Left lung (tissue), 10 donors: Measurements from ENCODE around the gene IMMP2L. TPM values are rescaled to one million over a fixed set of nuclear protein-coding genes. Genes with fewer than 3 reads are reported as not detected.

Experiments
- ATAC-seq: fragments of 200-7000 bp; cut with Tn5 transposase; one replicate; pipeline ENCODE4 v1.9.1; 2020; ENCODE audit warnings: moderate library complexity
- DNase-seq, 4 donors: peaks; one replicate each; pipeline ENCODE4 v3.0.0-alpha.2; 2013 to 2020
- H3K27ac ChIP-seq, 2 donors: fragments of 200-600 bp; sonication (generic) in 1 of 2; one replicate each; pipeline versions ENCODE4 v1.5.0 to v1.8.0; 2020 to 2021
- H3K27me3 ChIP-seq, 2 donors: fragments of 200-600 bp; sonication (generic) in 1 of 2; one replicate each; pipeline versions ENCODE4 v1.5.0 to v1.8.0; 2020 to 2021
- H3K36me3 ChIP-seq, 2 donors: fragments of 200-600 bp; sonication (generic) in 1 of 2; one replicate each; pipeline versions ENCODE4 v1.5.0 to v1.8.0; 2020 to 2021
- H3K4me1 ChIP-seq, 2 donors: fragments of 200-600 bp; one replicate each; pipeline ENCODE4 v1.8.0; 2021
- H3K4me3 ChIP-seq, 2 donors: fragments of 200-600 bp; sonication (generic) in 1 of 2; one replicate each; pipeline versions ENCODE4 v1.5.0 to v1.8.0; 2020 to 2021; ENCODE audit warnings: mild to moderate bottlenecking in 1 of 2
- H3K9me3 ChIP-seq, 2 donors: fragments of 200-600 bp; sonication (generic) in 1 of 2; one replicate each; pipeline versions ENCODE4 v1.5.0 to v1.8.0; 2020 to 2021
- intact Hi-C, 2 donors: fragments of 100-400 bp; cut with DNase I; formaldehyde crosslinking; loops; one replicate each; pipeline versions ENCODE4 v1.11.2 to v1.14.2; 2022
- polyA plus RNA-seq, 6 donors: library from polyadenylated mRNA; unstranded; fragments of 120-200 nt; gene quantifications; one replicate each; pipeline ENCODE4 v1.2.1, GENCODE V29; 2013; ENCODE audit not compliant: insufficient read length in 6 of 6
- total RNA-seq, 2 donors: library from RNA; stranded (reverse); fragmentation: NEBNext Ultra II Directional; extraction: Animal tissue kit (Norgen Biotek cat#: 25700); gene quantifications; one replicate each; pipeline ENCODE4 v1.2.1, GENCODE V29; 2021
- TF ChIP-seq, protein P1 (sequence below), 2 donors: fragments of 200-600 bp; sonication (generic) in 1 of 2; IDR thresholded peaks; one replicate each; pipeline versions ENCODE4 v1.5.0 to v1.8.0; 2021; ENCODE audit warnings: antibody characterized with exemption in 2 of 2
- donor health status: DM: no; HTN: yes; CAD: no.
- donor health status: DM: no; HTN: no; CAD: no.

Gene IMMP2L
- total and polyA plus RNA-seq, 8 donors, result 10.3 to 30.1 (median 25.7) TPM

DNA sequence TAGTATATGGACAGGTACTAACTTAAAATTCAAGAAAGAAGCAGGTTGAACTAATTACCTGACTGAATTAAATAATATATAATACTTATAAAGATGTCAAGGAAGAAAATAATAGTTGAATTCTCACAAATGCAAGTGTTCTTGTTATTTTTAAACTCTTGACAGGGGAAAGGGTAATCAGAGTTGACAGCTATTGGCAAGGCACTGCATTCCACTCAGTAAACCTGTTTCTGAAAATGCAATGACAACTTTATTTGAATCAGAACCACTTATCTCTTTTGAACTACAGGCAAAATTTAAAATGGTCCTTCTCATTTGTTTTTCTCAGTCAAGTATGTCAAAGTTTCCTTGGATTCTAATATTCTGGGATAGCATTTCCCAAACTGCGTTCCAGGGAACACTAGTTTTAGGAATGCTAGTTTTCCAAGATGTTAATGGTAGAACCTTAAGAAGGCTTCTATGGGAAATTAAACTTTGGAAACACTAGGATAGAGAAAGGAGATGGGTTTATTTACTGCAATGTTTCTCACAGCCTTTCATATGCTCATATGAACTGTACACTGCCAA, 575.1 kb downstream of the IMMP2L start:
- TF ChIP-seq, protein P1, sequence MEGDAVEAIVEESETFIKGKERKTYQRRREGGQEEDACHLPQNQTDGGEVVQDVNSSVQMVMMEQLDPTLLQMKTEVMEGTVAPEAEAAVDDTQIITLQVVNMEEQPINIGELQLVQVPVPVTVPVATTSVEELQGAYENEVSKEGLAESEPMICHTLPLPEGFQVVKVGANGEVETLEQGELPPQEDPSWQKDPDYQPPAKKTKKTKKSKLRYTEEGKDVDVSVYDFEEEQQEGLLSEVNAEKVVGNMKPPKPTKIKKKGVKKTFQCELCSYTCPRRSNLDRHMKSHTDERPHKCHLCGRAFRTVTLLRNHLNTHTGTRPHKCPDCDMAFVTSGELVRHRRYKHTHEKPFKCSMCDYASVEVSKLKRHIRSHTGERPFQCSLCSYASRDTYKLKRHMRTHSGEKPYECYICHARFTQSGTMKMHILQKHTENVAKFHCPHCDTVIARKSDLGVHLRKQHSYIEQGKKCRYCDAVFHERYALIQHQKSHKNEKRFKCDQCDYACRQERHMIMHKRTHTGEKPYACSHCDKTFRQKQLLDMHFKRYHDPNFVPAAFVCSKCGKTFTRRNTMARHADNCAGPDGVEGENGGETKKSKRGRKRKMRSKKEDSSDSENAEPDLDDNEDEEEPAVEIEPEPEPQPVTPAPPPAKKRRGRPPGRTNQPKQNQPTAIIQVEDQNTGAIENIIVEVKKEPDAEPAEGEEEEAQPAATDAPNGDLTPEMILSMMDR (IDR thresholded peaks at IDR 0.05), result no peak
- Histone ChIP-seq H3K36me3 (no peaks in the 10 kb centered on the region), H3K9me3 (no peaks in the 10 kb centered on the region), H3K4me3 (no peak overlapping the region), H3K27me3 (no peaks in the 10 kb centered on the region), H3K4me1 (no peaks in the 10 kb centered on the region), H3K27ac (no peak overlapping the region)
- intact Hi-C loops, result no loop called here
- no peak for DNase-seq
- no peak for ATAC-seq

DNA sequence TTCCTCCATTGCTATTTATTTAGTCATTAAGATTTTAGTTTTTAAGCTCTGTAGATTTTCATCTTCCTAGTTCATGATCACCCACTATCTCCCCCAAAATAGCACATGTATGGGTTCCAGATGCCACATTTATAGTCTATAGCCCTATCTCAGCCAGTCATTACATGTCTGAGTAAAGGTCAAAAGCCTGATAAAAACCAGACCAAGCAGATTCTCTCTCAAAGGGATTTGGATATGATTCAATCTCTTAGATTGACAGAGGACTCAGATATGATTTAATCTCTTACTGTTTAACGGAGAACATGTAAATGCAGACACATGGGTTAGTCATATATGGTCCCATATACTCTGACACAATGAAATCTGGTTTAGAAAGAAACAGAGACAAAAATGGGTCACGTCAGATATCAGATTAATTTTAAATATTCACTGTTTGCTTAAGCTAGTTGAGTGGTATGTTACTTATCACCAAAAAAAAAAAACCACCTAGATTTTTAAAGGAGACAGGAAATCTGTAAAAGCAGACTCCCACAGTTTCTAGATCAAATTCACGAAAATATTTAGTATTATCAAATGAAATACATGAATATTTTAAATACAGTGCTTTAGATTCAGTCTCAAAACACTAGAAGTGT, 578.4 kb downstream of the IMMP2L start:
- Histone ChIP-seq H3K27ac (no peak overlapping the region), H3K36me3 (no peaks in the 10 kb centered on the region), H3K27me3 (no peaks in the 10 kb centered on the region), H3K4me3 (no peak overlapping the region), H3K9me3 (no peaks in the 10 kb centered on the region), H3K4me1 (no peaks in the 10 kb centered on the region)
- TF ChIP-seq, protein P1 (IDR thresholded peaks at IDR 0.05), result no peak
- no peak for ATAC-seq
- DNase-seq, result no peak
- intact Hi-C loops, result no loop called here

DNA sequence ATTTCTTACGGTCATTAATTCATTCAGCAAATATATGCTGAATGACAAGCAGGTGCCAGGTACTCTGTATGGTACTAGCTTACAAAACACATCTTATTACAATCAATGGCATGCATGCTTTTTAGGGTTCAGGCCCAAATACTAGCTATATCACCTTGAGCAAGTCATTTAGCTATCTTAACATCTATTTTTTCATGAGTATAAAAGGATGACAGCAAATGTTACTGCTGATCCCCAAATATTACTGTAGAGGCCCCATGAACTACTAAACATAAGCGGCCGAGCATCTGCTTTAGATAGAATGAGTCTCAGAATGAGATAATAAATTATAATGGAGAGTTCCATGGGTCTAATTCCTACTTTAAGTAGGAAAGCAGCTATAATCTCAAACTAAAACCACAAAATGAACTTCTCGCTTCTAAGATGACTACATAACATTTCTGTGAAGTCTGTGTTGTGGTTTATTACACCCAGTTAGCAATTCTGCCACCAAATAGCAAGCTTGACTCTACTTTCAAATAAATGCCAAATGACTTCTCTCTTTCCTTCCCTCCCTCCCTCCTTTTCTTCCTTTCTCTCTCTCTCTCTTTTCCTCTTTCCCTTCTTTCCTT, 585.1 kb downstream of the IMMP2L start:
- Histone ChIP-seq H3K27ac (no peak overlapping the region), H3K36me3 (no peaks in the 10 kb centered on the region), H3K4me1 (no peaks in the 10 kb centered on the region), H3K4me3 (no peak overlapping the region), H3K27me3 (no peaks in the 10 kb centered on the region), H3K9me3 (no peaks in the 10 kb centered on the region)
- TF ChIP-seq, protein P1 (IDR thresholded peaks at IDR 0.05), result no peak
- DNase-seq (no peak), ATAC-seq (no peak)
- intact Hi-C loops, result no loop called here

DNA sequence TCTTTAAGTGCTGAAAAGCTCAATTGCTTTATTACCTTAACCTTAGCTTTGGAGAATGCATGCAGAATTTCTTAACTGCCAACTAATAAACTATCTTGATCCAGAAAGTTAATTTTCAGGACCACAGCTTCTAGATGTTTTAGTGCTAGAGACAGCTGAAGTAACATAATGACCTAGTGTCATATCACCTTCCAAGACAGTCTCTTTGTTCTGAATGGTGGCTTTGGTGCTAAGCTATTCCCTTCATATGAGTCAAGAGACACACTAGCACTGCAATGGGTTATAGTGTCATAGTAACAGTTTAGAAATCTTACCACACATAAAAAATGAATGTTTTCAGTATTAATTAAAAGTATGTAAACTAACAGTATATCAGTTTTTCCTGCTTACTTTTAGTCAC, 586.8 kb downstream of the IMMP2L start:
- TF ChIP-seq, protein P1 (IDR thresholded peaks at IDR 0.05), result no peak
- H3K27me3 ChIP-seq, result no peaks in the 10 kb centered on the region
- H3K4me1 ChIP-seq, result no peaks in the 10 kb centered on the region
- intact Hi-C loops, result no loop called here
- ATAC-seq (no peak), DNase-seq (no peak)
- no peaks in the 10 kb centered on the region for H3K36me3 ChIP-seq
- H3K9me3 ChIP-seq, result no peaks in the 10 kb centered on the region
- H3K4me3 ChIP-seq, result no peak overlapping the region
- H3K27ac ChIP-seq, result no peak overlapping the region

DNA sequence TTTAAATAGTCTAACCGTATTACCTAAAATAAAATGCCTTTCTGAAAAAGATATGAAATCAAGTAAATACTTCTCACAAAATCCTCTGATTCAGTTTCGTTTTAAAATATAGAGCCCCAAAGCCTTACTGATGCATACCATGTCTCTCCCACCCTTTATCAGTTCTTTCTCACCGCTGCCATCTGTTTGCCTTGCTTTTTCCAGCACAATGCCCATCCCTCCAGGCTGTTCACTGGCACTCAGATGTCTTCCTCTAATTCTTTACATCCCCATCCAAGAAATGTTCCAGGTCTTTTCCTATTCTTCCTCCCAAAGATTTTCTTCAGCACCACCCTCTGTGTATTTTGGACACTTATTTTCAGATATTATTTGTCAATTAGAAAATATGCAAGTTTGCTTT, 587.9 kb downstream of the IMMP2L start:
- H3K27me3 ChIP-seq, result no peaks in the 10 kb centered on the region
- no peaks in the 10 kb centered on the region for H3K9me3 ChIP-seq
- H3K27ac ChIP-seq, result no peak overlapping the region
- no peak overlapping the region for H3K4me3 ChIP-seq
- intact Hi-C loops, result no loop called here
- ATAC-seq, result no peak
- no peak for DNase-seq
- TF ChIP-seq, protein P1 (IDR thresholded peaks at IDR 0.05), result no peak
- H3K36me3 ChIP-seq, result no peaks in the 10 kb centered on the region
- H3K4me1 ChIP-seq, result no peaks in the 10 kb centered on the region
